Measurements from ENCODE around the gene SLC25A21. TPM values are rescaled to one million over a fixed set of nuclear protein-coding genes. Genes with fewer than 3 reads are reported as not detected.

SLC25A21 gene
- total and polyA plus RNA-seq, 10 of the 15 experiments (the other 5 are each of a cell fraction or from before 2014, with no cell fraction given): 0.06 to 0.72 (median 0.17) TPM; not detected in 3

GRCh38 chr14:37081218-37081617 is 91.2 kb downstream of the SLC25A21 start:
- no peak overlapping the region for H3K4me3 ChIP-seq
- ChIA-PET CTCF (no interaction called here), RAD21 (ENCODE audit: unreplicated experiment) (no interaction called here), SMC1A (ENCODE audit: uncharacterized antibody, unreplicated experiment) (interaction anchor here (0.6 kb wide), 1 partner anchor 1053 kb away, joined by 3 read pairs; no protein-coding TSS in a partner anchor), POLR2A (no interaction called here)
- TF ChIP-seq HSF1 (IDR thresholded peaks at IDR 0.05; ENCODE audit: low read depth, low read length) (no peak), RELA (IDR thresholded peaks at IDR 0.05; ENCODE audit: borderline replicate concordance, partially characterized antibody) (no peak), ZNF217 (IDR thresholded peaks at IDR 0.05) (no peak), BACH1 (IDR thresholded peaks at IDR 0.05; ENCODE audit: borderline replicate concordance) (no peak), SPI1 (IDR thresholded peaks at IDR 0.05; ENCODE audit: borderline replicate concordance, insufficient read depth, low read depth, low read length) (no peak), NFYA (IDR thresholded peaks at IDR 0.05; ENCODE audit: borderline replicate concordance, low read depth, low read length) (no peak), IKZF1 (conservative IDR thresholded peaks at IDR 0.05) (no peak), POLR2AphosphoS5 (IDR thresholded peaks at IDR 0.05; ENCODE audit: low read length) (no peak), SUPT20H (IDR thresholded peaks at IDR 0.05; ENCODE audit: borderline replicate concordance, control insufficient read depth, low read depth, low read length) (no peak), NFXL1 (IDR thresholded peaks at IDR 0.05; ENCODE audit: borderline replicate concordance) (no peak), KLF5 (IDR thresholded peaks at IDR 0.05; ENCODE audit: partially characterized antibody) (no peak), EGR1 (IDR thresholded peaks at IDR 0.05; ENCODE audit: borderline replicate concordance in 1 of 2, low read depth in 2 of 2, low read length in 2 of 2) (no peak), JUND (IDR thresholded peaks at IDR 0.05; ENCODE audit: low read depth, low read length) (no peak), CBX5 (IDR thresholded peaks at IDR 0.05; ENCODE audit: low read depth) (no peak)
- TF ChIP-seq, protein P1, sequence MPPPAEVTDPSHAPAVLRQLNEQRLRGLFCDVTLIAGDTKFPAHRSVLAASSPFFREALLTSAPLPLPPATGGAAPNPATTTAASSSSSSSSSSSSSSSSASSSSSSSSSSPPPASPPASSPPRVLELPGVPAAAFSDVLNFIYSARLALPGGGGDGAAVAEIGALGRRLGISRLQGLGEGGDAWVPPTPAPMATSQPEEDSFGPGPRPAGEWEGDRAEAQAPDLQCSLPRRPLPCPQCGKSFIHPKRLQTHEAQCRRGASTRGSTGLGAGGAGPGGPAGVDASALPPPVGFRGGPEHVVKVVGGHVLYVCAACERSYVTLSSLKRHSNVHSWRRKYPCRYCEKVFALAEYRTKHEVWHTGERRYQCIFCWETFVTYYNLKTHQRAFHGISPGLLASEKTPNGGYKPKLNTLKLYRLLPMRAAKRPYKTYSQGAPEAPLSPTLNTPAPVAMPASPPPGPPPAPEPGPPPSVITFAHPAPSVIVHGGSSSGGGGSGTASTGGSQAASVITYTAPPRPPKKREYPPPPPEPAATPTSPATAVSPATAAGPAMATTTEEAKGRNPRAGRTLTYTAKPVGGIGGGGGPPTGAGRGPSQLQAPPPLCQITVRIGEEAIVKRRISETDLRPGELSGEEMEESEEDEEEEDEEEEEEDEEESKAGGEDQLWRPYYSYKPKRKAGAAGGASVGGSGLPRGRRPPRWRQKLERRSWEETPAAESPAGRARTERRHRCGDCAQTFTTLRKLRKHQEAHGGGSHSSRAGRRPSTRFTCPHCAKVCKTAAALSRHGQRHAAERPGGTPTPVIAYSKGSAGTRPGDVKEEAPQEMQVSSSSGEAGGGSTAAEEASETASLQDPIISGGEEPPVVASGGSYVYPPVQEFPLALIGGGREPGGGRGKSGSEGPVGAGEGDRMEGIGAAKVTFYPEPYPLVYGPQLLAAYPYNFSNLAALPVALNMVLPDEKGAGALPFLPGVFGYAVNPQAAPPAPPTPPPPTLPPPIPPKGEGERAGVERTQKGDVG (CRISPR knock-in tag; IDR thresholded peaks at IDR 0.05): no peak
- WGBS (ENCODE audit: insufficient coverage, insufficient replicate concordance, low lambda C conversion rate, missing lambda C conversion rate): 62% methylated on average over 2 of the region's 2 CpGs
- H3K9me3 ChIP-seq (replicated peaks; ENCODE audit: control insufficient read depth, insufficient read depth, low read length): no peaks in the 10 kb centered on the region; the same call in 2 of the 3 replicates
- H3K27me3 ChIP-seq (replicated peaks in 1 of 2; ENCODE audit: control insufficient read depth in 2 of 2, insufficient read depth in 2 of 2, low read length in 1 of 2): no peaks in the 10 kb centered on the region
- no peak for DNase-seq (ENCODE audit: low read depth, low spot score)
- no peaks in the 10 kb centered on the region for H3K4me1 ChIP-seq (ENCODE audit: control insufficient read depth, insufficient read depth, low read length)
- in situ Hi-C loops (cut with MboI): no loop called here
- no peaks in the 10 kb centered on the region for H3K36me3 ChIP-seq (ENCODE audit: control insufficient read depth in 2 of 2, insufficient read depth in 2 of 2, low read length in 1 of 2)
- H3K79me2 ChIP-seq (ENCODE audit: control insufficient read depth, insufficient read depth, low read length): no peaks in the 10 kb centered on the region
- intact Hi-C loops (cut with micrococcal nuclease; ENCODE audit: unreplicated experiment): no loop called here
- FAIRE-seq: no peak
- H2AFZ ChIP-seq (ENCODE audit: control insufficient read depth, low read depth, low read length): no peak overlapping the region
- ATAC-seq: no peak
- no peaks in the 10 kb centered on the region for H4K20me1 ChIP-seq (ENCODE audit: control insufficient read depth, insufficient read depth)
- no TSS peak for BruUV-seq (replicated peaks)
- no peak overlapping the region for H3K9ac ChIP-seq (ENCODE audit: control insufficient read depth, insufficient read depth, low read length)
- no peak overlapping the region for H3K27ac ChIP-seq (ENCODE audit: control insufficient read depth, insufficient read depth)
- H3K4me2 ChIP-seq (ENCODE audit: control insufficient read depth, insufficient read depth): no peak overlapping the region

All from GM12878 (cell line).